LNCaP clone FGC (cell line): ENCODE data around the gene ZNF598.

ENCODE experiments used
- DNase-seq: peaks from one replicate; pipeline ENCODE4 v3.0.0-alpha.2; 2011; ENCODE audit warnings: low read depth
- H3K4me3 ChIP-seq: 2 replicates; pipeline ENCODE4 v1.5.1; 2011; ENCODE audit warnings: mild to moderate bottlenecking, low read depth, low read length, control low read depth
- TF ChIP-seq, protein P1 (sequence below): IDR thresholded peaks from 2 replicates; pipeline ENCODE4 v1.5.1; 2012; ENCODE audit warnings: mild to moderate bottlenecking; ENCODE audit not compliant: control insufficient read depth, insufficient read depth; ENCODE audit errors: extremely low read depth

The ZNF598 gene

DNA sequence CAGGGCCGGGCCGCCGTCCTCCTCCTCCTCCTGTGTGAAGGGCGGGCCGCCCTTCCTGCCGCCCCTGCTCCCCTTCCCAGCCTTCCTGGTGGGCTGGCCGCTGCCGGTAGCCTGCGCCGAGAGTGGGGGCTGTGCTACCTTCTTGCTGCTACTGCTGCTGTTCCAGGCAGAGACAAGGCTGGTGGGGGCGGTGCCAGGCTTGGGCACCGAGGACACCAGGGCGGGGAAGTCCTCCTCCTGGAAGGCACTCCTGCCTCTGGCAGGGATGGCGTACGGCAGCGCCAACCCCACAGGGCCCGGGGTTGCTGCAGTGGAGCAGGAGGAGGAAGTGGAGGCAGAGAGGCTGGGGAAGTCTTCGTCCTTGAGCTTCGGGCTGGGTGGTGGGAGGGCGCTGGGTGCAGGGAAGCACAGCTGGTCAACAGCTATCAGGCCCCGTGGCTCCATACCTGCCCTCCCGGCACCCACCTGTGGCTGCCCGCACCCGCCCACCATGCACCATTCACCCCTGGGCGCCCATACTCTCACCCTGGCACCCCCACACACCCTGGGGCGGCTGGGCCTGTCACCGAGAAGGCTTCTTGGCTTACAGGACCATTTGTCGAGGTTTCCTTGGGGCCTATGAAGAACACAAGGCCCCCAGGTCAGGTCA, 9.6 kb downstream of the ZNF598 start:
- H3K4me3 ChIP-seq: no peak overlapping the region
- TF ChIP-seq, protein P1, sequence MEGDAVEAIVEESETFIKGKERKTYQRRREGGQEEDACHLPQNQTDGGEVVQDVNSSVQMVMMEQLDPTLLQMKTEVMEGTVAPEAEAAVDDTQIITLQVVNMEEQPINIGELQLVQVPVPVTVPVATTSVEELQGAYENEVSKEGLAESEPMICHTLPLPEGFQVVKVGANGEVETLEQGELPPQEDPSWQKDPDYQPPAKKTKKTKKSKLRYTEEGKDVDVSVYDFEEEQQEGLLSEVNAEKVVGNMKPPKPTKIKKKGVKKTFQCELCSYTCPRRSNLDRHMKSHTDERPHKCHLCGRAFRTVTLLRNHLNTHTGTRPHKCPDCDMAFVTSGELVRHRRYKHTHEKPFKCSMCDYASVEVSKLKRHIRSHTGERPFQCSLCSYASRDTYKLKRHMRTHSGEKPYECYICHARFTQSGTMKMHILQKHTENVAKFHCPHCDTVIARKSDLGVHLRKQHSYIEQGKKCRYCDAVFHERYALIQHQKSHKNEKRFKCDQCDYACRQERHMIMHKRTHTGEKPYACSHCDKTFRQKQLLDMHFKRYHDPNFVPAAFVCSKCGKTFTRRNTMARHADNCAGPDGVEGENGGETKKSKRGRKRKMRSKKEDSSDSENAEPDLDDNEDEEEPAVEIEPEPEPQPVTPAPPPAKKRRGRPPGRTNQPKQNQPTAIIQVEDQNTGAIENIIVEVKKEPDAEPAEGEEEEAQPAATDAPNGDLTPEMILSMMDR: no peak
- no peak for DNase-seq

DNA sequence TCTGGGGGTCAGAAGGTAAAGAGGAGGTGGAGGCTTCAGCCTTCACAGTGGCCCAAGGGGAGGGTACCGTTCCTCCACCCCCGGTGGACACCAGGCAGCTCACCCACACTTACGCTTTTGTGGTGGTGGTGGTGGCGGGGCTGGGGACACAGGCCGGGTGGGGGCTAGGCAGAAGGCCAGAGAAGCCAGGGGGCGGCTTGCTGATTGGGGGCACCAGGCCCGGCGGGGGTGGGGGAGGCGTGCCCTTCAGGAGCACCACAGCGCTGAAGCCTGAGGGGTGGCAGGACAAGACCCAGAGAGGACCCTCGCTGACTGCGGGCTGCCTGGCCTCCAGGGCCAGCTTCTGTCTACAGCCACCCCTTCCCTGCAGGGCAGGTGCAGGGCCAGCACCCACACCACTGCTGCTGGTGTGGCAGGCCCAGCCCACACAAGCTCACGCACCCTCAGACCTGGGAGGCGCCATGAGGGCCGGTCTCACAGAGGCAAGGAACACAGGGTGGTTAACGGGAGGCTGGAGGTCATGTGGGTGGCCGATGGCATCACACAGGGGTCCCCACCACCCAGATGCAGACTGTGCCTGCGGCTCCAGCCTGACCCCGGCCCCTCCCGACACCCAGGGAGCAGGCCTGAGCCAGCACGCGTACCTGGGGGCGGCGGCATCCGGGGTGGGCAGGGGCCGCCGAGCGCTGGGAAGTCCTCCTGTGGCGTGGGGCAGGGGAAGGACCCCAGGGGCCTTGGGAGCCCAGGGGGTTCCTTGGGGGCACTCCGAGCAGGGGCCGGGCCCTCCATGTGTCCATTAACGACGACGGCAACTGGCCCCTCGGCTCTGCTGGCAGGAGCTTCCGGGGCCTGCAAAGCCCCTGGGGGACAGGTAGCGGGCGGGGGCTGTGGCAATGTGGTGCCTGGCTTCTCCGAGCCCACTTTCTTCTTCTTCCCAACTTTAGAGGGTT, 10.5 kb downstream of the ZNF598 start:
- DNase-seq: no peak
- TF ChIP-seq, protein P1: no peak
- no peak overlapping the region for H3K4me3 ChIP-seq

DNA sequence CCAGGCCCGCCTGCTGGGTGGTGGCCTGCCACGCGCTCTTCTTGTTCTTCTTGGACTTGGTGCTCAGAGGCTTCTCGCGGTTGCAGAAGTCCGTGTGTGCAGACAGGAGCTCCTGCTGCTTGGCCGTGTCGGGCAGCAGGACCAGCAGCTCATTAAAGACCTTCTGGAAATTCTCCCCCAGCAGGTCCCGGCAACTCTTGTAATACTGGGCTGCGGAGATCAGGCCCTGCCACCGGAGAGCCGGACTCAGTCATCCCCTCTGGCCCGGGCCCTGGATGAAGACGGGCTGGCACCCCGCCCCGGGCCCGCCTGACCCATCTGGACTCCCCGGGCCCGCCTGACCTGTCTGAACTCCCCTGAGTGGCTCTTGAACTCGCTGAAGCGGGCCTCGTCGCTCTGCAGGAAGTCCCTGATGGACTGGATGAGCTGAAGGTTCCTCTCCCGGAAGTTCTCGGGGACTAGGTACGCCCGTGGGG, 11.2 kb downstream of the ZNF598 start:
- TF ChIP-seq, protein P1: no peak
- H3K4me3 ChIP-seq: no peak overlapping the region
- DNase-seq: no peak

DNA sequence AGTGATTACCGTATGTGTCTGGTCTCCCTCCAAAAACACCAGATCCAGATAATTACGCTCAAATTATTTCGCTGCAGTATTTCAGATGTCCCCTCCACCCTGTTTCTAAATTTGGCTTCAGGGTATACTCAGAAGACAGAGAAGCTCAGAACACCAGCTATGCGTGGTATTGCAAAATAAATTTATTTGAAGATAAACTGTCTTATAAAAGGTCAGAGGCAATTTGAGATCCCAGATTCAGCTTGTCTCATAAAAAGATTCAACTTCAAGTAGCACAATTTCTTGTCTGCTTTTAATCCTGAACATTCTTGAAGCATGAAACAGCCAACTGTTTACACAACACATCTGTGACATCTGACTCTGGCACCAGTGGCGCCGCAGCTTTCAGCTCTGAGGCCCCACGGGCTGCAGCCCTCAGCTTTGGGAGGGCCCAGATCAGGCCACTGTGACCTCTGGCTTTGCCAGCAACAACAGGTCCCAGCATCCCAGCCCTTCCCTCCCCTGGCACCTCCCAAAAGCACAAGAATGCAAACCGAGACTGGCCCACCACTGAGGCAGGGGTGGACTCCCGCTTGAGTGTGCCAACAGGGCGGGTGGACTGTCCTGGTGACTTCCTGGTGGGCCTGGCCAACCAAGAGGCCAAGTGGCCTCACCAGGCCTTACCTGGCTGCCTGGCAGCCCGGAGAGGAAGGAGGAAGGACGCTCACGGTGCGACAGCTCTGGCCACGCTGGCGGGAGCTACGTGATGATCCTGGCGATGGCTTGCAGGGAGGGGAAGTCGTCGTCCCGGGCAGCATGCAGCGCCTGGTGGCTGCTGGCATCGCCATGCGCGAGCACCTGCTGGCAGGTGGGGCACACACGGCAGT, 11.9 kb downstream of the ZNF598 start:
- DNase-seq: no peak
- H3K4me3 ChIP-seq: no peak overlapping the region
- TF ChIP-seq, protein P1: no peak

DNA sequence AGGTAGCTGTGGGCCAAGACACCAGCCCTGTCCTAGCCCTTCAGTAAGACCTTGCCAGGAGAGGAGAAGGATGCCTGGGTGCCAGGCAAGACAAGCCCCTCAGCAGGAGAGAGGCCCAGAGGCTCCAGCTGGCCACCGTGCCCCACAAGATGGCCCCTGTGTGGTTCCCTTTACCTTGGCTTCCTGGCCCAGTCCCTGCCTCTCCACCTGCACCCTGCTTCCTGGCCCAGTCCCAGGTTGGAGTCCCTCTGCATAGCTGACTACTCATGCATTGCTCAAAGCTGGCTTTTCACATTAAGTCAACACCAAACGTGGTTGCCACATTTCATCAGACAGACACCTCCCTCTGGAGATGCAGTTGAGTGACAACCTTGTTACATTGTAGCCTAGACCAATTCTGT, 15.9 kb downstream of the ZNF598 start:
- TF ChIP-seq, protein P1: no peak
- H3K4me3 ChIP-seq: no peak overlapping the region
- DNase-seq: no peak

DNA sequence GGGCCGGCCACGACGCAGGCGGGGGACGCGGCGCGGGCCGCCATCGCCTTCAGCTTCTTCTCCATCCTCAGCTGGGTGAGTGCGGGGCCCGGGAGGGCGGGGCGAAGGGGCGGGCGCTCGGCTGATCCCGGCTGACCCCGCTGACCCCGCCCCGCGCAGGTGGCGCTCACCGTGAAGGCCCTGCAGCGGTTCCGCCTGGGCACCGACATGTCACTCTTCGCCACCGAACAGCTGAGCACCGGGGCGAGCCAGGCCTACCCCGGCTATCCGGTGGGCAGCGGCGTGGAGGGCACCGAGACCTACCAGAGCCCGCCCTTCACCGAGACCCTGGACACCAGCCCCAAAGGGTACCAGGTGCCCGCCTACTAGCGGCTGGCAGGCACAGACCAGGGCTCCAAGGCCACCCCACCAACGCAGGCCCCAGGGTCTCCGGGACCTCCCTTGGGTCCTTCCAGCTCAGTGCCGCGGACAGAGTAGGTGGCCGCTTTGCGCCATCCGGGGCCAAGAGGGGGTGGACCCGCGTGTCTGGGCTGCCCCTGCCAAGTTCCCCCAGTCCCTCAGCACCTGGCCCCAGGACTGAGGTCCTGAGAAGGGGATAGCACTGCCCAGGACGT, 16.8 kb downstream of the ZNF598 start:
- TF ChIP-seq, protein P1: no peak
- no peak for DNase-seq
- H3K4me3 ChIP-seq: no peak overlapping the region
